ENCODE measurements around the gene DDTL.

Gene DDTL

DNA sequence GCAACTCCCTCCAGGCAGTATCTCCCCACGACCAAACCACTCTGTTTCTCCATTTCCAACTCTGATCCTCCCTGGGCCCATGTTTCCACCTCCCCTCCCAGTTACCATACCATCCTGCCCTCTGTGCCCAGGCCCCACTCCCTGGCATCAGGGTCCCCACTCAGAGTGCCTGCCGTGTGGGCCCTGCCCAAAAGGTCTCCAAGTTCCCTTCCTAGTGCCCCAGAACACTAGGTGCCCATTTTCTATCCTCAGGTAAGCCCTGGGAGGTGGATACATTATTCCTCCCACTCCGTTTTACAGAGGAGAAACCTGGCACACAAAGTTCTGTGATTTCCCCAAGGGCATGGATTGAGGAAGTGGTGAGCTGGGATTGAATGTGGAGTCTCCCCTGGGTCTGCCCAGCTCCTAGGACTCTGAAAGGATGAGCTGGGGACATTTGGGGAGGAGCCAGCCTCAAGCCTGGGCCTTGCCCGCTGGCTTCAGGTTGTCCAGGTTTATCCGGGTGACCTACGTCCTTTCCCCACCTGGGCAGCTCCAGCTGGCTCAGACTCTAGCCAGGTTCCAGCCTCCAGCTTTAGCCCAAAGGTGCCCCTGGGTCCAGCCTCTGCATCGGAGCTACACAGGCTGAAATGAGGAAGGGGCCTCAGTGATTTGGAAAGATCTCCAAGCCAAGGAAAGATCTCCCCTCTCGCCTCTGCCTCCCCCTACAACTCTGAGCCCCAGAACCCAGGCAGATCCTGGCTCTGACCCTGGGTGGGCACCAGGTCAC, 40.7 kb downstream of the DDTL start:
- no peak for DNase-seq

GRCh38 chr22:24008022-24008283, 41.3 kb downstream of the DDTL start:
- no peak for DNase-seq

DNA sequence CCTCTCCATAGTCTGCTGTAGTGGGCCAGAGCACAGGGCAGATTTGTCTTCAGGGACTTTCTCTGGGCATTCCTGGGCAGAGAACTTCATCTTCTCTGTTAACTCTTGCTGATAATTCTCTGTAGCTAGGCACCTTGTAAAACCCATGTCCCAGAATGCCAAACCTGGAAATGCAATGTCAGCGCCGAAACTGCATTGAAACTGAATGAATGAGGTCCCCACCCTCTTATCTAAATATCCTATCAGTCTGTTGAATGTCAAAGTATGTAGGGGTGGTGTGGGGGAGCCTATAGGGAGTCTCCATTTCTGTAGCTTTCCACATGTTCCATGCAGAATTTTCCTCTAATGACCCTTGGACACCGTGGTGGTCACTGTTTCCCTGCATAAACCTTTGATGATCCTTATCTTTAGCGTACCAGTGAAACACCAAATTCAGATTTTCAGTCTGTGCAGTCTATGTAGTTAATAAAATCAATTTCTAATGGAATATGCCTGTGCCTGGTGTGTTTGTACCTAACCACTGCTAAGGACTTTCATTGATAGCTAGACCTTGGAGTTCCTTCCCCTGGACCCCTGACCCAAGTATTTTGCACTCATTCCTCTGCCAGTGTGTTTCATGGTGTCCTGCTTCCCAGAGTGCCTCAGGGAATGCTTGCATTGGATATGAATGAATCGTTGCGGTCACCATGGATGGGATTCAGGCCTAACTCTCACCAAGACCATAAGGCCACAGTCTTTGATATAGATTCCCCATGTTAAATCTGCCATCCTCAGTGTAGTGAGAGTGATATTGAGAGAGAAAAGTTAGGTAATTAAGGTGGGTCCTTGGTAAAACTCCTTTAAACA, 41.9 kb downstream of the DDTL start:
- DNase-seq: no peak

- no peak for DNase-seq
These were observed 42.7 kb downstream of the DDTL start for GRCh38 chr22:24009227-24010017.

DNA sequence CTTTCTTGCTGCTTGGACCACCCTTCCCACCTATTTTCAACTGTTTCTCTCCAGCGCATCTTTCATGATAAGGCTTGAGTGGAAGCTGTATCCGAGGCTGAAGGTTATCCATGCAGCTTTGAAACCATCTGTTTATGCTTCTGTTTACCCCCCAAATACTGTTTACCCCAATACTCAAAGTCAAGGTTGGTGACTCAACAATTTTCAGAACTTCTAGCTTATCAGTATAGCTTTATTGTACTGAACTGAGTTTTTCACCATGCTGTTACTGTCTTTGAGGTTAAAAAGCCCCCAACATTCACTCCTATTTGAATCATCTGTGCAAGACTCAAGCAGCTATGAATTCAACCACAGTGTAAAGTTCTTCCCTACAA, 43.3 kb downstream of the DDTL start:
- DNase-seq: no peak

DNA sequence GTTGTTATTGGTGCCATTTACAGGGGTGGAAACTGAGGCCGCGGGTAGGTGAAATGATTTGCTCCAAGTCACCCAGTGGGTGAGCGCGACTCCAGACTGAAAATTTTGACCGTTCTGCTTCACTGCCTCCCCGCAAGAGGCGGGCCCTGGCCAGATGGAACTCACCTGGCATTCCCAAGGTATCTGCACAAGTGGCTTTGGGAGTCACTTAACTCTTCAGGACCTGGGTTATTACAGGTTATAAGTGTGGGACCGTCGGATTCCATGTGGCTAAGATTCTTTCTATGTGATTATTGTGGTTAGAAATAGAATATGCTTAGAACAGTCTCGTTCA, 45.0 kb downstream of the DDTL start:
- no peak for DNase-seq

- DNase-seq: no peak
These were observed 49.5 kb downstream of the DDTL start for GRCh38 chr22:24016156-24016555.

GRCh38 chr22:24021304-24021703, 54.6 kb downstream of the DDTL start:
- peak in 1 of 2 experiments; percentile 4 for DNase-seq

All from activated T-cell treated with anti-CD3 and anti-CD28 coated beads, Interleukin-2, amount 50 U/mL, for 48 hours (primary cell).